Adrenal gland (tissue), 5 donors: ENCODE results near the gene TCF4.

Experiments
- POLR2A ChIP-seq, 2 donors: fragments of 450-650 bp; IDR thresholded peaks; one replicate each; pipeline ENCODE4 v1.6.1; 2017; ENCODE audit warnings: antibody characterized with exemption in 2 of 2, mild to moderate bottlenecking in 2 of 2, moderate library complexity in 1 of 2
- TF ChIP-seq, protein P1 (sequence below), 6 experiments: fragments of 450-650 bp in 4 of 6; fragments of 200-600 bp in 2 of 6; sonication (generic) in 1 of 6; IDR thresholded peaks; 1 replicate in 5 of 6; 2 replicates in 1 of 6; pipeline versions ENCODE4 v1.5.1 to v1.8.0; 2016 to 2021; ENCODE audit warnings: antibody characterized with exemption in 6 of 6, mild to moderate bottlenecking in 2 of 6, moderate library complexity in 1 of 6
- donor health status: DM: no; HTN: no; CAD: no.

DNA sequence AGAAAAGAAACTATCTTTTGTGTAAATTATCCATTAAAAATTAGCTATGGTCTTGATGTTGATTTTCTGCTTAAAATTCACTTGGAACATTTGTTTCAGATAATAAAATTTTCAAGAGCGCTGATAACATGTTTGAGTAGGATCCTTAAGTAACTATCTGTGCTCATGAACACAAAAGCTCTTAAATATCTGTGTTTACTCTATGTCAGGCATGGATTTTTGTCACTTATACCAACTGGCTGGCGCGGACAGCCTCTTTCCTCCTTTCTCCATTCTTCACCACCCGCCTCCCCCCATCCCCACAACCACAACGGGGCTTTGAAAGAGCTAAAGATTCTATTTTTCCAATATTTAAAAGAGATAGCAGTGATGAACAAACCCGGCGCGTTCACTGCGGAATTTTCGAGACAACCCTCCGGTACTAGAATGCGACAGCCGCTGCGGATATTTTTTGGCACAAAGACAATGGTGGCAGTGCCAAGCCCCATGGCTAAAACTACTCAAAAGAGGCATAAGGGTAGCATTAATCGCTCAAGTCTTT is 181.5 kb downstream of the TCF4 start:
- TF ChIP-seq POLR2A (IDR thresholded peaks at IDR 0.05) = no peak
- TF ChIP-seq, protein P1, sequence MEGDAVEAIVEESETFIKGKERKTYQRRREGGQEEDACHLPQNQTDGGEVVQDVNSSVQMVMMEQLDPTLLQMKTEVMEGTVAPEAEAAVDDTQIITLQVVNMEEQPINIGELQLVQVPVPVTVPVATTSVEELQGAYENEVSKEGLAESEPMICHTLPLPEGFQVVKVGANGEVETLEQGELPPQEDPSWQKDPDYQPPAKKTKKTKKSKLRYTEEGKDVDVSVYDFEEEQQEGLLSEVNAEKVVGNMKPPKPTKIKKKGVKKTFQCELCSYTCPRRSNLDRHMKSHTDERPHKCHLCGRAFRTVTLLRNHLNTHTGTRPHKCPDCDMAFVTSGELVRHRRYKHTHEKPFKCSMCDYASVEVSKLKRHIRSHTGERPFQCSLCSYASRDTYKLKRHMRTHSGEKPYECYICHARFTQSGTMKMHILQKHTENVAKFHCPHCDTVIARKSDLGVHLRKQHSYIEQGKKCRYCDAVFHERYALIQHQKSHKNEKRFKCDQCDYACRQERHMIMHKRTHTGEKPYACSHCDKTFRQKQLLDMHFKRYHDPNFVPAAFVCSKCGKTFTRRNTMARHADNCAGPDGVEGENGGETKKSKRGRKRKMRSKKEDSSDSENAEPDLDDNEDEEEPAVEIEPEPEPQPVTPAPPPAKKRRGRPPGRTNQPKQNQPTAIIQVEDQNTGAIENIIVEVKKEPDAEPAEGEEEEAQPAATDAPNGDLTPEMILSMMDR (IDR thresholded peaks at IDR 0.05) = no peak
